GM12801 (cell line): ENCODE data around the gene SGK1.

ENCODE experiments used
- CTCF ChIP-seq: IDR thresholded peaks from one replicate; pipeline ENCODE4 v1.5.1; 2011; ENCODE audit warnings: control low read depth; ENCODE audit not compliant: insufficient read length; ENCODE audit errors: extremely low read depth

Gene SGK1

GRCh38 chr6:134172706-134173365, 145.1 kb downstream of the SGK1 start:
- no peak for TF ChIP-seq CTCF

DNA sequence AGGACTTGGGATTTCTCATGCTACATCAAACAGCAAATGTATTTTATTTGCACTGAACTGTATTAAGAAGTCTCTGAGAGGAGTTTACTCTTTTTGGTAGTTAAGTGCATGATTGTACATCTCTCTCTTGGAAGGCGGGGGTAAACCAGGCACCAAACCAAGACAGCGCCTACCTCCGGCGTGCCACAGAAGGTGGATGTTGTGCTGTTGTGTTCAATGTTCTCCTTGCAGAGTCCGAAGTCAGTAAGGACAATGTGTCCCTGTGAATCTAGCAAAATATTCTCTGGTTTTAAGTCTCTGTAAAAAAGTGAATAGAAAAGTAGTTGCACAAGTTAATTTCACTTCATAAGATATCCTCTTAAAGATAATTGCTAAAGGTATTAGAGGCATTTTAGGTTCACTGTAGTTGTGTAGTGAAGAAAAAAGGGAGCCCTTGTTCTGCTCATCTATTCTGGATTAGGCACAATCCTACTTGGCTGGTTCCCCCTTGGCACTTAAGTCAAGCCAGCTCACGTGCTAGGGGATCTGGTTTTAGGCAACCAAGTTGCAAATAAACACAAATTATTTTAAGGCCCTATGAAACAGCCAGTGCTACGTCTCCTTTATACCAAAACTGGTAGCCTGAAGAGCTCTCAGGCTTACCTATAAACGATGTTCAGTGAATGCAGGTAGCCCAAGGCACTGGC, 145.7 kb downstream of the SGK1 start:
- TF ChIP-seq CTCF, result no peak

GRCh38 chr6:134171517-134171916, 146.4 kb downstream of the SGK1 start:
- no peak for TF ChIP-seq CTCF

DNA sequence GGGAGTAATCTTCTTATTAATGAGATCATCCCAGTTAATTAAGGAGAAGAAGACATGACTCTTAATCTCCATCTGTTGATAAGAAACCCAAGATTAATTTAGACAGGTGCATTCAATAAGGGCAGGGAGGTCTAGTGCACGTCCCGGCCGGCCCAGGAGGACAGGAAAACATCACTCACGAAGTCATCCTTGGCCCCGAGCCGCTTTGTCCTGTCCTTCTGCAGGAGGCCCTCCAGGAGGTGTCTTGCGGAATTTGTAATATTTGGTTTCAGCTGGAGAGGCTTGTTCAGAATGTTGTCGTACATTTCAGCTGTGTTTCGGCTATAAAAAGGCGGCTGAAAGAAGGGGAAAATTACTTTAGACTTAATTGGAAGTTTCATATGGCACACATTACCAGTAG, 147.1 kb downstream of the SGK1 start:
- no peak for TF ChIP-seq CTCF

DNA sequence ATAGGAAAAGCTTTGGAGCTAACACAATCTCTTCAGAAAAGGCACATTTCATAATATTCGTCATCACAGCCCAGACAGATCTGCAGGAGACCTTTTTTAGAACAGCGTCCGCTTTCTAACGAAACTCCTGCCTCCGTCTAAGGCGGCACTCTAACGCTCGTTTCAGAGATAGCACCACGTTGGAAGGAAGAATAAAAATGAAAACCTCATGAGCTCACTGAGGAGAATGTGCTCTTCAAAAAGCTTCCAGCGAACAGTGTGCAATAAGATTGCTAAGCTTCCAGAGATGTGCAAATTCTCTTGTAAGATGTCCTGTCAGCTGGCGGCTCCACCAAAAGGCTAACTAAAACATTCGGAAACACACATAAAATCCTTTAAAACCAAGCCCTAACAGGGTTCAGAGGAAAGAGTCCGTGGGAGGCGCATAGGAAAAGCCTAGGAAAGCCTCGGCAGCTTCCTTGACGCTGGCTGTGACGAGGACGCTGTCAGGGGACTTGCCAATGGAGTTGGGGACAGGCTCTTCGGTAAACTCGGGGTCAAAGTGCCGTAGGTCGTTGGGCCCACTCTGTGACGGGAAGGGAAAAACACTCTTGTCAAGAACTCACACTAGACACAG, 147.9 kb downstream of the SGK1 start:
- TF ChIP-seq CTCF, result no peak

- no peak for TF ChIP-seq CTCF
These were observed 149.2 kb downstream of the SGK1 start for GRCh38 chr6:134168590-134169208.

DNA sequence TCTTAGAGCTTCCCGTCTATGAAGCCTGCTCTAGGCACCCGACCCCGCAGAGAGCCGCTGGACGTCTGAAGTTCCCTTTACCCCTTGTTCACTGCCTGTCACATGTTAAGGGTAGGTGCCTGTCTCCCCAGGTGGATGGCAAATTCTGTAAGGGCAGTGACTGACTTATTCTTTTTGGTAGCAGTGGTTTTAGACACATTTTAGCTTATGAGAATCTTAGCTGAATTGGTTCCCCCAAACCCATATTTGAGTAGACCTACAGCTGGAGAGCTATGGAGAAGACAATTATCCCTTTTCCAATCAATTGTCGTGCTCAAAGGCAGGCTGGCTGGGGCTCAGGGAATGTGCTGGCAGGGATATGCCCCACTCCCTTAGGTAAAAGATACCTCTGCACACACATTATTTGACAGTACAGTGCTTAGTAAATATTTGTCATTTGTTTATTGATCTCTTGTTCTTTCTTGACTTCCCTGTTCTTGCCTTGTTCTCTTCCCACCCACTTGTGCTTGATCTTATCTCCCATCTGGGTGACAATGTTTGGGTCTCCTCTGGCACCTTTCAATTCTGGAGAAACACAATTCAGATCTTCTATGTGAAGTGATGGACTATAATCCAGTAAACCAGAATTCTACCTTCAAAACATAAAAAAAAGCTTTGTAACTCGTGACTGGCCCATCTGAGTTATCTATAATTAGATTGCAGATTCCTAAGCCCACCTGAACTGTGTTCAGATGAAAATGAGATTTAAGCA, 151.2 kb downstream of the SGK1 start:
- no peak for TF ChIP-seq CTCF
